B cell (primary cell): ENCODE data around the gene POU2AF2. TPM values are rescaled to one million over a fixed set of nuclear protein-coding genes. Genes with fewer than 3 reads are reported as not detected.

ENCODE experiments used
- ATAC-seq: fragments of 200-7000 bp; cut with Tn5 transposase; one replicate; pipeline ENCODE4 v1.10.0; 2021; ENCODE audit warnings: low read depth, mild to moderate bottlenecking, moderate number of reproducible peaks, moderate library complexity
- CTCF ChIA-PET: fragments of 350-600 bp; sonication (Branson Sonifier 250); formaldehyde crosslinking; loops from one replicate; lab custom pipeline; 2021; ENCODE audit warnings: antibody characterized with exemption, inconsistent platforms; lab: Charles Lee
- POLR2A ChIA-PET: fragments of 350-600 bp; sonication (Branson Sonifier 250); formaldehyde crosslinking; loops from one replicate; lab custom pipeline; 2021; ENCODE audit warnings: antibody characterized with exemption; lab: Charles Lee
- DNase-seq: peaks from one replicate; pipeline ENCODE4 v3.0.0; 2013
- H2AFZ ChIP-seq: 2 replicates; pipeline ENCODE4 v1.6.1; 2012; ENCODE audit warnings: mild to moderate bottlenecking, low read depth, low read length; ENCODE audit not compliant: insufficient read depth, poor library complexity, severe bottlenecking
- H3K27ac ChIP-seq, 2 donors: 1 replicate in 1 of 2; 2 replicates in 1 of 2; pipeline ENCODE4 v1.5.1; 2012 to 2013; ENCODE audit warnings: low read length in 2 of 2, mild to moderate bottlenecking in 2 of 2, moderate library complexity in 1 of 2
- H3K27me3 ChIP-seq, 4 experiments: fragments of 200-600 bp in 1 of 4; sonication (generic) in 1 of 4; replicated peaks in 1 of 4; 1 replicate in 2 of 4; 2 replicates in 2 of 4; pipeline versions ENCODE4 v1.6.1 to v1.7.0; 2013 to 2016; ENCODE audit warnings: low read length in 3 of 4, mild to moderate bottlenecking in 2 of 4, mixed read lengths in 1 of 4, moderate library complexity in 1 of 4; ENCODE audit not compliant: insufficient read depth in 4 of 4, control insufficient read depth in 3 of 4; ENCODE audit errors: control extremely low read depth in 1 of 4
- H3K36me3 ChIP-seq, 2 experiments: replicated peaks in 1 of 2; 1 replicate in 1 of 2; 2 replicates in 1 of 2; pipeline versions ENCODE4 v1.6.1 to v1.7.1; 2013; ENCODE audit warnings: low read length in 1 of 2; ENCODE audit not compliant: insufficient read depth in 2 of 2, control insufficient read depth in 1 of 2; ENCODE audit errors: control extremely low read depth in 1 of 2, extremely low read depth in 1 of 2
- H3K4me1 ChIP-seq, 2 donors: fragments of 200-600 bp in 1 of 2; sonication (generic) in 1 of 2; 1 replicate in 1 of 2; 2 replicates in 1 of 2; pipeline versions ENCODE4 v1.5.1 to v1.6.1; 2013 to 2017; ENCODE audit warnings: low read length in 2 of 2; ENCODE audit not compliant: control insufficient read depth in 2 of 2, insufficient read depth in 2 of 2
- H3K4me2 ChIP-seq: replicated peaks from 2 replicates; pipeline ENCODE3; 2012; ENCODE audit warnings: mild to moderate bottlenecking, low read depth, low read length; ENCODE audit not compliant: poor library complexity, severe bottlenecking
- H3K4me3 ChIP-seq, 5 experiments: fragments of 200-600 bp in 1 of 5; sonication (generic) in 1 of 5; 1 replicate in 3 of 5; 2 replicates in 2 of 5; pipeline versions ENCODE4 v1.5.1 to v1.7.0; 2011 to 2016; ENCODE audit warnings: low read length in 4 of 5, mild to moderate bottlenecking in 4 of 5, low read depth in 2 of 5, control low read depth in 1 of 5, moderate library complexity in 1 of 5; ENCODE audit not compliant: insufficient read depth in 1 of 5; ENCODE audit errors: control extremely low read depth in 1 of 5, extremely low read depth in 1 of 5
- H3K79me2 ChIP-seq: fragments of 200-600 bp; sonication (generic); one replicate; pipeline ENCODE4 v1.6.0; 2016; ENCODE audit warnings: low read length; ENCODE audit not compliant: control insufficient read depth, insufficient read depth
- H3K9ac ChIP-seq: fragments of 200-600 bp; sonication (generic); 2 replicates; pipeline ENCODE4 v1.6.1; 2017; ENCODE audit warnings: mild to moderate bottlenecking, low read length, moderate library complexity
- H3K9me3 ChIP-seq, 3 donors: one replicate each; pipeline versions ENCODE4 v1.6.1 to v1.7.1; 2013; ENCODE audit warnings: low read length in 2 of 3; ENCODE audit not compliant: control insufficient read depth in 2 of 3, insufficient read depth in 1 of 3; ENCODE audit errors: control extremely low read depth in 1 of 3
- H4K20me1 ChIP-seq: 2 replicates; pipeline ENCODE4 v1.6.0; 2012; ENCODE audit warnings: mild to moderate bottlenecking, low read length; ENCODE audit not compliant: insufficient read depth, control insufficient read depth, poor library complexity, severe bottlenecking
- H3K27ac Mint-ChIP-seq: one replicate; pipeline ENCODE4 v1.8.0; 2021; ENCODE audit warnings: mixed read lengths
- H3K27me3 Mint-ChIP-seq: one replicate; pipeline ENCODE4 v1.8.0; 2021; ENCODE audit warnings: mixed read lengths
- H3K4me1 Mint-ChIP-seq: one replicate; pipeline ENCODE4 v1.8.0; 2021; ENCODE audit warnings: mixed read lengths
- H3K4me3 Mint-ChIP-seq: one replicate; pipeline ENCODE4 v1.8.0; 2021; ENCODE audit warnings: mixed read lengths
- H3K9me3 Mint-ChIP-seq: one replicate; pipeline ENCODE4 v1.8.0; 2022; ENCODE audit warnings: mixed read lengths; ENCODE audit not compliant: insufficient read depth
- EZH2 ChIP-seq: IDR thresholded peaks from 2 replicates; pipeline ENCODE4 v1.6.1; 2012; ENCODE audit warnings: borderline replicate concordance, low read depth, mild to moderate bottlenecking, moderate library complexity, low read length; ENCODE audit not compliant: insufficient read depth, poor library complexity, severe bottlenecking
- WGBS: methylation state at CpG from one replicate; pipeline ENCODE4 v1.1.5; 2013; ENCODE audit warnings: missing lambda C conversion rate; ENCODE audit not compliant: insufficient coverage; 5-methylcytosine and 5-hydroxymethylcytosine counted together
- intact Hi-C: fragments of 100-400 bp; cut with micrococcal nuclease; formaldehyde crosslinking; loops from one replicate; pipeline ENCODE4 v1.10.0; 2022
- polyA plus RNA-seq: library from polyadenylated mRNA; depleted of rRNA; stranded (reverse); fragments of >200 nt; gene quantifications from 2 replicates; pipeline ENCODE4 v1.2.3, GENCODE V29; 2012
- total RNA-seq, 2 donors: library from RNA; stranded (reverse); fragments of 120-200 nt in 1 of 2; gene quantifications; 1 replicate in 1 of 2; 2 replicates in 1 of 2; pipeline versions ENCODE4 v1.2.3 to v1.2.4, GENCODE V29; 2013 to 2022
- TF ChIP-seq, protein P1 (sequence below): fragments of 200-600 bp; IDR thresholded peaks from one replicate; pipeline ENCODE4 v1.8.0; 2022; ENCODE audit warnings: antibody characterized with exemption, mild to moderate bottlenecking

POU2AF2 gene
- total and polyA plus RNA-seq, 2 donors (not counting 1 experiment from before 2014, with no cell fraction given), result not detected

DNA sequence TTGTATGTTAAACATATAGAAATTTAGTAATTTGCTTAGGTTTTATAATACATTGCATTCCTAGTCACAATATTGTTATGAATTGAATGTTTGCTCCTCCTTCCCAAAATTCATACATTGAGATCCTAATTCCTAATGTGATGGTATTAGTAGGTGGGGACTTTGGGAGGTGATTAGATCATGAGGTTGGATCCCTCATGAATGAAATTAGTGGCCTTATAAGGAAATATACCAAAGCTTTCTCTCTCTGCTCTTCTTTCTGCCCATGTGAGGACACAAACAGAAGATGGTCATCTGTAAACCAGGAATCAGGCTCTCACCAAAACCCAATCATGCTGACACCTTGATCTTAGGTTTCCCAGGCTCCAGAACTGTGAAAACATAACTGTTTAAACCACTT lies 41.3 kb upstream of the POU2AF2 start:
- no peak overlapping the region for H3K4me3 Mint-ChIP-seq
- peaks cover 6 to 14% of the 10 kb centered on the region in 2 donors for H3K4me1 ChIP-seq
- H3K27me3 Mint-ChIP-seq, result no peaks in the 10 kb centered on the region
- TF ChIP-seq EZH2, result no peak
- TF ChIP-seq, protein P1, sequence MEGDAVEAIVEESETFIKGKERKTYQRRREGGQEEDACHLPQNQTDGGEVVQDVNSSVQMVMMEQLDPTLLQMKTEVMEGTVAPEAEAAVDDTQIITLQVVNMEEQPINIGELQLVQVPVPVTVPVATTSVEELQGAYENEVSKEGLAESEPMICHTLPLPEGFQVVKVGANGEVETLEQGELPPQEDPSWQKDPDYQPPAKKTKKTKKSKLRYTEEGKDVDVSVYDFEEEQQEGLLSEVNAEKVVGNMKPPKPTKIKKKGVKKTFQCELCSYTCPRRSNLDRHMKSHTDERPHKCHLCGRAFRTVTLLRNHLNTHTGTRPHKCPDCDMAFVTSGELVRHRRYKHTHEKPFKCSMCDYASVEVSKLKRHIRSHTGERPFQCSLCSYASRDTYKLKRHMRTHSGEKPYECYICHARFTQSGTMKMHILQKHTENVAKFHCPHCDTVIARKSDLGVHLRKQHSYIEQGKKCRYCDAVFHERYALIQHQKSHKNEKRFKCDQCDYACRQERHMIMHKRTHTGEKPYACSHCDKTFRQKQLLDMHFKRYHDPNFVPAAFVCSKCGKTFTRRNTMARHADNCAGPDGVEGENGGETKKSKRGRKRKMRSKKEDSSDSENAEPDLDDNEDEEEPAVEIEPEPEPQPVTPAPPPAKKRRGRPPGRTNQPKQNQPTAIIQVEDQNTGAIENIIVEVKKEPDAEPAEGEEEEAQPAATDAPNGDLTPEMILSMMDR, result no peak
- H3K27me3 ChIP-seq, result no peaks in the 10 kb centered on the region
- DNase-seq (no peak), ATAC-seq (no peak)
- H3K9me3 Mint-ChIP-seq, result peaks cover 2% of the 10 kb centered on the region
- peaks cover 18% of the 10 kb centered on the region for H3K4me1 Mint-ChIP-seq
- H3K79me2 ChIP-seq, result no peaks in the 10 kb centered on the region
- H2AFZ ChIP-seq, result no peak overlapping the region
- H4K20me1 ChIP-seq, result no peaks in the 10 kb centered on the region
- intact Hi-C loops, result no loop called here
- no peaks in the 10 kb centered on the region for H3K9me3 ChIP-seq
- no peak overlapping the region for H3K4me3 ChIP-seq
- H3K27ac Mint-ChIP-seq, result no peak overlapping the region
- H3K4me2 ChIP-seq, result no peak overlapping the region
- H3K9ac ChIP-seq, result no peak overlapping the region
- H3K36me3 ChIP-seq, result no peaks in the 10 kb centered on the region
- ChIA-PET CTCF (no interaction called here), POLR2A (no interaction called here)
- no peak overlapping the region for H3K27ac ChIP-seq

DNA sequence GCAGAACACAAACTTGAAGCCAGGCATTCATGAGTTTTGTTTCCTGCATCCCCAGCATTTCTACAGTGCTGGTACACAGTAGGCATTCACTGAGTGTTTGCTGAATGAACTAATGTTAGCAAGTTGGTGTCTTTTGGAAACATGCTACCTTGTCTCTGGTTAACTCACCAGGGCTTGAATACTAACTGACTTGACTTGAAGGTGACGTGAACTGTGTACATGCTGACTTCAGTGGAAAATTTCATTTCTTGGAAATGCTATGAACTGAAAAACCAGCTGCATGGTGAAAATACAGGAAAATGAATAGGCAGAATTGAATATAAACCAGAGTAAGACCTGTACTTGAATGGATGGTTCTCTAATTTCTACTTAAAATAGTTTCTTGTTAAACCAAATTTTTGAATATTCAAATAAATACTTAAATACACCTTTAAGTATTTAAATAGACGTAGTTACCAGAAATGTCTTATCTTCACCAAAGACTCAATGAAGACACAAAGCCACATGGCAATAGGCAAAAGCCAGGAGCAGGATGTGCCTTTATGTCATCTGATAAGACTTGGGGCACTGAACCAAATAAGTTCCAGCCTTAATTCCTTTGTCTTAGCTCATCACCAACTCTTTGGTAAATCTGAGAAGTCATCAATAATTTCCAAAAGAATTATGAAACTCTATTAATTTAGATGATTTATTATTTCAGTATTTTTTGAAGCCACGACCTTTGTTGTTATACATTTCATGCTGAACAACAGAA lies 39.7 kb upstream of the POU2AF2 start:
- Histone ChIP-seq H3K79me2 (no peaks in the 10 kb centered on the region), H3K9me3 (no peaks in the 10 kb centered on the region), H3K4me3 (no peak overlapping the region), H2AFZ (no peak overlapping the region), H3K27ac (no peak overlapping the region), H3K27me3 (no peaks in the 10 kb centered on the region), H3K4me1 (peaks cover 6 to 10% of the 10 kb centered on the region in 2 donors), H3K9ac (no peak overlapping the region), H4K20me1 (no peaks in the 10 kb centered on the region), H3K36me3 (no peaks in the 10 kb centered on the region), H3K4me2 (no peak overlapping the region)
- Mint-ChIP-seq H3K4me3 (no peak overlapping the region), H3K27me3 (no peaks in the 10 kb centered on the region), H3K9me3 (peaks cover 2% of the 10 kb centered on the region), H3K4me1 (peaks cover 13% of the 10 kb centered on the region), H3K27ac (no peak overlapping the region)
- ChIA-PET CTCF (no interaction called here), POLR2A (interaction anchor here (0.6 kb wide), 1 partner anchor 94 kb away, joined by 3 read pairs; no protein-coding TSS in a partner anchor)
- ATAC-seq, result no peak
- no peak for DNase-seq
- no peak for TF ChIP-seq EZH2
- TF ChIP-seq, protein P1, result no peak
- intact Hi-C loops, result no loop called here
- WGBS, result 49% methylated on average over 2 of the region's 3 CpGs
